K562 (cell line): ENCODE results near the gene INTS1. TPM values are rescaled to one million over a fixed set of nuclear protein-coding genes. Genes with fewer than 3 reads are reported as not detected.

Source experiments
- ATAC-seq: fragments of 200-7000 bp; cut with Tn5 transposase; 3 replicates; pipeline ENCODE4 v1.9.1; 2020; ENCODE audit warnings: moderate library complexity
- BruUV-seq: library from RNA; stranded (reverse); fragments of 400-500 nt; replicated peaks from 2 replicates; lab custom pipeline; 2021; lab: Mats Ljungman, UMichigan
- CTCF ChIA-PET: fragments of 300-600 bp; formaldehyde crosslinking; extraction: SDS; loops from one replicate; lab custom pipeline; 2021; ENCODE audit warnings: low intra/inter-chr PET ratio; lab: Yijun Ruan, JAX
- POLR2A ChIA-PET: fragments of 300-600, 350-650 bp; sonication (Branson Sonifier 250); formaldehyde crosslinking; extraction: SDS; loops from one replicate; lab custom pipeline; 2021; ENCODE audit warnings: antibody characterized with exemption, inconsistent platforms; lab: Yijun Ruan, JAX
- DNase-seq, 4 experiments: peaks; one replicate each; pipeline versions ENCODE4 v3.0.0 to v3.0.0-alpha.2; 2011 to 2018; ENCODE audit warnings: low spot score in 3 of 4, mixed read lengths in 3 of 4; ENCODE audit errors: extremely low read depth in 1 of 4
- FAIRE-seq: peaks from 2 replicates; lab custom pipeline; 2011; peaks lifted over from hg19 to GRCh38; lab: Jason Lieb, UNC
- H2AFZ ChIP-seq: 2 replicates; pipeline ENCODE4 v1.6.0; 2011; ENCODE audit warnings: low read depth, low read length, control low read depth, inconsistent platforms
- H3K27ac ChIP-seq: fragments of 200-600 bp; 3 replicates; pipeline ENCODE4 v1.8.0; 2011; ENCODE audit warnings: low read depth, mild to moderate bottlenecking, control low read depth, inconsistent platforms, low read length, moderate library complexity, mixed read lengths; ENCODE audit errors: extremely low read depth
- H3K27me3 ChIP-seq, 2 experiments: fragments of 300-600 bp in 1 of 2; 2 replicates in 1 of 2; 3 replicates in 1 of 2; pipeline versions ENCODE4 v1.6.0 to v1.8.0; 2011; ENCODE audit warnings: inconsistent platforms in 2 of 2, low read length in 2 of 2, mild to moderate bottlenecking in 1 of 2, mixed read lengths in 1 of 2, moderate library complexity in 1 of 2; ENCODE audit not compliant: control insufficient read depth in 2 of 2, insufficient read depth in 2 of 2
- H3K36me3 ChIP-seq: fragments of 300-600 bp; 3 replicates; pipeline ENCODE4 v1.8.0; 2011; ENCODE audit warnings: mild to moderate bottlenecking, low read length, inconsistent platforms; ENCODE audit not compliant: control insufficient read depth, insufficient read depth
- H3K4me1 ChIP-seq, 2 experiments: fragments of 200-600 bp in 1 of 2; replicated peaks in 1 of 2; 2 replicates in 1 of 2; 3 replicates in 1 of 2; pipeline versions ENCODE4 v1.5.1 to v1.8.0; 2011; ENCODE audit warnings: inconsistent platforms in 2 of 2, low read length in 2 of 2, mild to moderate bottlenecking in 1 of 2, mixed read lengths in 1 of 2, moderate library complexity in 1 of 2; ENCODE audit not compliant: control insufficient read depth in 2 of 2, insufficient read depth in 2 of 2
- H3K4me2 ChIP-seq: 2 replicates; pipeline ENCODE4 v1.6.1; 2011; ENCODE audit warnings: low read length, control low read depth, inconsistent platforms, mixed read lengths; ENCODE audit not compliant: insufficient read depth
- H3K4me3 ChIP-seq: fragments of 200-600 bp; sonication (generic), shearing (Covaris generic); 2 replicates; pipeline ENCODE4 v1.5.1; 2016; ENCODE audit warnings: control low read depth, inconsistent platforms
- H3K79me2 ChIP-seq: fragments of 200-600 bp; 3 replicates; pipeline ENCODE4 v1.8.0; 2011; ENCODE audit warnings: low read length, inconsistent platforms; ENCODE audit not compliant: control insufficient read depth, insufficient read depth
- H3K9ac ChIP-seq, 2 experiments: 2 replicates each; pipeline versions ENCODE4 v1.6.0 to v1.6.1; 2011; ENCODE audit warnings: low read depth in 2 of 2, low read length in 2 of 2, control low read depth in 1 of 2, inconsistent platforms in 1 of 2, mild to moderate bottlenecking in 1 of 2, mixed read lengths in 1 of 2; ENCODE audit not compliant: insufficient read depth in 1 of 2
- H3K9me1 ChIP-seq: one replicate; pipeline ENCODE4 v1.6.0; 2011; ENCODE audit warnings: inconsistent platforms, mild to moderate bottlenecking, low read length, moderate library complexity; ENCODE audit not compliant: control insufficient read depth, insufficient read depth
- H3K9me3 ChIP-seq: replicated peaks from 2 replicates; pipeline ENCODE4 v1.5.1; 2011; ENCODE audit warnings: low read depth, low read length, inconsistent platforms; ENCODE audit not compliant: control insufficient read depth, insufficient read depth
- H4K20me1 ChIP-seq: replicated peaks from 2 replicates; pipeline ENCODE4 v1.6.1; 2011; ENCODE audit warnings: low read length, inconsistent platforms, mixed read lengths; ENCODE audit not compliant: control insufficient read depth, insufficient read depth
- COPS2 ChIP-seq: fragments of 450-650 bp; conservative IDR thresholded peaks from 2 replicates; pipeline ENCODE4 v1.6.1; 2016; ENCODE audit warnings: mild to moderate bottlenecking, moderate library complexity
- IRF2 ChIP-seq: sonication (generic); formaldehyde crosslinking; IDR thresholded peaks from 2 replicates; pipeline ENCODE4 v1.8.1; 2022; ENCODE audit warnings: mild to moderate bottlenecking, missing genetic modification reagents
- MBD2 ChIP-seq: sonication (generic); IDR thresholded peaks from 2 replicates; pipeline ENCODE4 v1.6.1; 2016; ENCODE audit warnings: low read depth, borderline replicate concordance
- NCOA4 ChIP-seq: fragments of 450-650 bp; IDR thresholded peaks from 2 replicates; pipeline ENCODE4 v1.6.1; 2018; ENCODE audit warnings: mild to moderate bottlenecking; ENCODE audit not compliant: partially characterized antibody
- PRPF4 ChIP-seq: fragments of 200-400 bp; formaldehyde crosslinking; IDR thresholded peaks from one replicate; pipeline ENCODE4 v1.6.1; 2017; ENCODE audit warnings: low read length, low read depth, mild to moderate bottlenecking; ENCODE audit not compliant: insufficient read depth, poor library complexity, severe bottlenecking
- RFX5 ChIP-seq: IDR thresholded peaks from 2 replicates; pipeline ENCODE4 v1.6.1; 2011; ENCODE audit warnings: low read depth, mild to moderate bottlenecking, improper control_type of control experiment, low read length
- RNF2 ChIP-seq: sonication (generic); IDR thresholded peaks from 2 replicates; pipeline ENCODE4 v1.6.1; 2016
- SMAD3 ChIP-seq: fragments of 450-650 bp; formaldehyde crosslinking; conservative IDR thresholded peaks from 2 replicates; pipeline ENCODE4 v1.4.0; 2020; ENCODE audit warnings: mild to moderate bottlenecking
- WGBS: fragments of 100-300 bp; shearing (Covaris generic); methylation state at CpG from one replicate; pipeline ENCODE4 v1.1.6; 2016; ENCODE audit warnings: low coverage, mixed read lengths; ENCODE audit not compliant: insufficient coverage; ENCODE audit errors: missing lambda C conversion rate; 5-methylcytosine and 5-hydroxymethylcytosine counted together
- in situ Hi-C: fragments of 300-500 bp; cut with MboI; formaldehyde crosslinking; loops from 4 replicates; pipeline ENCODE4 v1.15.0; 2018; ENCODE audit warnings: inconsistent platforms, mixed read lengths
- intact Hi-C: fragments of 100-400 bp; cut with micrococcal nuclease; formaldehyde crosslinking; loops from 2 replicates; pipeline ENCODE4 v1.14.2; 2022
- polyA plus RNA-seq, 8 experiments: library from polyadenylated mRNA; depleted of rRNA in 4 of 8; stranded (reverse) in 5 of 8; unstranded in 3 of 8; fragments of >200 nt; fragmentation: Nextera tagmentation in 2 of 8; fragmentation: Illumina TruSeq in 1 of 8; extraction: Ambion mirVana in 2 of 8; extraction: Trizol in 1 of 8; gene quantifications; 2 replicates each; pipeline versions ENCODE4 v1.2.1 to v1.2.3, GENCODE V29; 2011 to 2014; ENCODE audit warnings: inconsistent platforms in 1 of 8, missing spikeins in 1 of 8
- total RNA-seq, 7 experiments: library from RNA; depleted of rRNA in 6 of 7; stranded (reverse); fragments of >200 nt in 6 of 7; fragmentation: Illumina TruSeq in 2 of 7; extraction: Trizol in 2 of 7; gene quantifications; 2 replicates each; pipeline versions ENCODE4 v1.2.1 to v1.2.3, GENCODE V29; 2011 to 2021; ENCODE audit warnings: low replicate concordance in 1 of 7
- TF ChIP-seq, protein P1 (sequence below): fragments of 450-650 bp; IDR thresholded peaks from 2 replicates; pipeline ENCODE4 v1.6.1; 2016
- TF ChIP-seq, protein P2 (sequence below), 2 experiments: fragments of 450-650 bp in 1 of 2; IDR thresholded peaks; 2 replicates each; pipeline ENCODE4 v1.6.1; 2011 to 2017; ENCODE audit warnings: low read depth in 2 of 2, antibody characterized with exemption in 1 of 2, borderline replicate concordance in 1 of 2, low read length in 1 of 2, mild to moderate bottlenecking in 1 of 2, mixed read lengths in 1 of 2; ENCODE audit not compliant: control insufficient read depth in 1 of 2
- TF ChIP-seq, protein P3 (sequence below): fragments of 200-800 bp; sonication (Bioruptor generic); IDR thresholded peaks from 2 replicates; pipeline ENCODE4 v1.6.1; 2016; ENCODE audit warnings: missing genetic modification characterization, missing compliant biosample characterization

INTS1 gene
- total and polyA plus RNA-seq, 9 of the 15 experiments (the other 6 are each of a cell fraction or from before 2014, with no cell fraction given), result 0.34 to 119 (median 18.5) TPM

DNA sequence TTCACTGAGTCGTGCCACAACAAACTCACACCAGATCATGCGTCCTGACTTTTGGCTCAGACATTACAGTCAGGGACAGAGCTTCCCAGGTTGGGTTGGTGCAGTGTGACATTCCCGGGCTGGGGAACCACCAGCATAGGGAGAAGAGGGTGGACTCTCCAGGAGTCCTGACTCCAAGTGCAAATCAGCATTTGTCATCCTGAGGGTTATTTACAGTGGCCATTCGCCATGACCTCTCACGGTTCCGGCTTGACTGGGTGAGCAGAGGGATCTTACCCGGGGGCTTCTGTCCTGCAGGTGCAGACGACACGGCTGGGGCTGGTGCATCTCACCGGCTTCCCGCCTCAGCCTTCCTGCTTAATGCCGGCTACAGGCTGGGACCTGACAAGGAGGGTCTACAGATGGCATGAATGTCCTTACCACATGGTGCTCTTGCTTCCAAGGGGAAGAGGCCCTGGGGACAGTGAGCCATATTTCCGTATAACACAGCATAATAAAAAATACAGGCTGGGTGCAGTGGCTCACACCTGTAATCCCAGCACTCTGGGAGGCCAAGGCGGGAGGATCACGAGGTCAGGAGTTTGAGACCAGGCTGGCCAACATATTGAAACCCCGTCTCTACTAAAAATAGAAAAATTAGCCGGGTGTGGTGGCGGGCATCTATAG is 12.5 kb upstream of the INTS1 start:
- intact Hi-C loops, result no loop called here
- DNase-seq (no peak), ATAC-seq (no peak), FAIRE-seq (no peak)
- no peaks in the 10 kb centered on the region for H3K9me1 ChIP-seq
- no TSS peak for BruUV-seq
- ChIA-PET POLR2A (interaction anchor here (0.7 to 0.9 kb wide), 2 partner anchors 27 to 54 kb away, joined by 3 to 4 read pairs; no protein-coding TSS in a partner anchor), CTCF (no interaction called here)
- H3K4me3 ChIP-seq, result no peak overlapping the region
- H3K4me1 ChIP-seq, result peaks cover 8 to 25% of the 10 kb centered on the region in 2 experiments
- no peak overlapping the region for H3K4me2 ChIP-seq
- peaks cover 6% of the 10 kb centered on the region for H3K9me3 ChIP-seq
- H3K9ac ChIP-seq, result no peak overlapping the region
- H3K27ac ChIP-seq, result no peak overlapping the region
- H2AFZ ChIP-seq, result no peak overlapping the region
- no peaks in the 10 kb centered on the region for H4K20me1 ChIP-seq
- in situ Hi-C loops, result no loop called here
- peaks cover 0 to 19% of the 10 kb centered on the region in 2 experiments; a peak in 3 of 5 replicates for H3K27me3 ChIP-seq
- H3K79me2 ChIP-seq, result no peaks in the 10 kb centered on the region
- no peaks in the 10 kb centered on the region for H3K36me3 ChIP-seq
- WGBS, result 11% methylated on average over 17 of the region's 18 CpGs
- TF ChIP-seq SMAD3 (CRISPR knock-in tag), result no peak
- TF ChIP-seq RFX5, result no peak
- TF ChIP-seq, protein P1, sequence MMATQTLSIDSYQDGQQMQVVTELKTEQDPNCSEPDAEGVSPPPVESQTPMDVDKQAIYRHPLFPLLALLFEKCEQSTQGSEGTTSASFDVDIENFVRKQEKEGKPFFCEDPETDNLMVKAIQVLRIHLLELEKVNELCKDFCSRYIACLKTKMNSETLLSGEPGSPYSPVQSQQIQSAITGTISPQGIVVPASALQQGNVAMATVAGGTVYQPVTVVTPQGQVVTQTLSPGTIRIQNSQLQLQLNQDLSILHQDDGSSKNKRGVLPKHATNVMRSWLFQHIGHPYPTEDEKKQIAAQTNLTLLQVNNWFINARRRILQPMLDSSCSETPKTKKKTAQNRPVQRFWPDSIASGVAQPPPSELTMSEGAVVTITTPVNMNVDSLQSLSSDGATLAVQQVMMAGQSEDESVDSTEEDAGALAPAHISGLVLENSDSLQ, result no peak
- TF ChIP-seq, protein P2, sequence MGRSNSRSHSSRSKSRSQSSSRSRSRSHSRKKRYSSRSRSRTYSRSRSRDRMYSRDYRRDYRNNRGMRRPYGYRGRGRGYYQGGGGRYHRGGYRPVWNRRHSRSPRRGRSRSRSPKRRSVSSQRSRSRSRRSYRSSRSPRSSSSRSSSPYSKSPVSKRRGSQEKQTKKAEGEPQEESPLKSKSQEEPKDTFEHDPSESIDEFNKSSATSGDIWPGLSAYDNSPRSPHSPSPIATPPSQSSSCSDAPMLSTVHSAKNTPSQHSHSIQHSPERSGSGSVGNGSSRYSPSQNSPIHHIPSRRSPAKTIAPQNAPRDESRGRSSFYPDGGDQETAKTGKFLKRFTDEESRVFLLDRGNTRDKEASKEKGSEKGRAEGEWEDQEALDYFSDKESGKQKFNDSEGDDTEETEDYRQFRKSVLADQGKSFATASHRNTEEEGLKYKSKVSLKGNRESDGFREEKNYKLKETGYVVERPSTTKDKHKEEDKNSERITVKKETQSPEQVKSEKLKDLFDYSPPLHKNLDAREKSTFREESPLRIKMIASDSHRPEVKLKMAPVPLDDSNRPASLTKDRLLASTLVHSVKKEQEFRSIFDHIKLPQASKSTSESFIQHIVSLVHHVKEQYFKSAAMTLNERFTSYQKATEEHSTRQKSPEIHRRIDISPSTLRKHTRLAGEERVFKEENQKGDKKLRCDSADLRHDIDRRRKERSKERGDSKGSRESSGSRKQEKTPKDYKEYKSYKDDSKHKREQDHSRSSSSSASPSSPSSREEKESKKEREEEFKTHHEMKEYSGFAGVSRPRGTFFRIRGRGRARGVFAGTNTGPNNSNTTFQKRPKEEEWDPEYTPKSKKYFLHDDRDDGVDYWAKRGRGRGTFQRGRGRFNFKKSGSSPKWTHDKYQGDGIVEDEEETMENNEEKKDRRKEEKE (IDR thresholded peaks at IDR 0.05; ENCODE audit: borderline replicate concordance in 1 of 2, control insufficient read depth in 1 of 2, low read depth in 2 of 2, low read length in 1 of 2), result no peak
- no peak for TF ChIP-seq RNF2
- no peak for TF ChIP-seq NCOA4
- TF ChIP-seq PRPF4, result no peak
- no peak for TF ChIP-seq MBD2
- no peak for TF ChIP-seq IRF2 (CRISPR knock-in tag)
- TF ChIP-seq, protein P3, sequence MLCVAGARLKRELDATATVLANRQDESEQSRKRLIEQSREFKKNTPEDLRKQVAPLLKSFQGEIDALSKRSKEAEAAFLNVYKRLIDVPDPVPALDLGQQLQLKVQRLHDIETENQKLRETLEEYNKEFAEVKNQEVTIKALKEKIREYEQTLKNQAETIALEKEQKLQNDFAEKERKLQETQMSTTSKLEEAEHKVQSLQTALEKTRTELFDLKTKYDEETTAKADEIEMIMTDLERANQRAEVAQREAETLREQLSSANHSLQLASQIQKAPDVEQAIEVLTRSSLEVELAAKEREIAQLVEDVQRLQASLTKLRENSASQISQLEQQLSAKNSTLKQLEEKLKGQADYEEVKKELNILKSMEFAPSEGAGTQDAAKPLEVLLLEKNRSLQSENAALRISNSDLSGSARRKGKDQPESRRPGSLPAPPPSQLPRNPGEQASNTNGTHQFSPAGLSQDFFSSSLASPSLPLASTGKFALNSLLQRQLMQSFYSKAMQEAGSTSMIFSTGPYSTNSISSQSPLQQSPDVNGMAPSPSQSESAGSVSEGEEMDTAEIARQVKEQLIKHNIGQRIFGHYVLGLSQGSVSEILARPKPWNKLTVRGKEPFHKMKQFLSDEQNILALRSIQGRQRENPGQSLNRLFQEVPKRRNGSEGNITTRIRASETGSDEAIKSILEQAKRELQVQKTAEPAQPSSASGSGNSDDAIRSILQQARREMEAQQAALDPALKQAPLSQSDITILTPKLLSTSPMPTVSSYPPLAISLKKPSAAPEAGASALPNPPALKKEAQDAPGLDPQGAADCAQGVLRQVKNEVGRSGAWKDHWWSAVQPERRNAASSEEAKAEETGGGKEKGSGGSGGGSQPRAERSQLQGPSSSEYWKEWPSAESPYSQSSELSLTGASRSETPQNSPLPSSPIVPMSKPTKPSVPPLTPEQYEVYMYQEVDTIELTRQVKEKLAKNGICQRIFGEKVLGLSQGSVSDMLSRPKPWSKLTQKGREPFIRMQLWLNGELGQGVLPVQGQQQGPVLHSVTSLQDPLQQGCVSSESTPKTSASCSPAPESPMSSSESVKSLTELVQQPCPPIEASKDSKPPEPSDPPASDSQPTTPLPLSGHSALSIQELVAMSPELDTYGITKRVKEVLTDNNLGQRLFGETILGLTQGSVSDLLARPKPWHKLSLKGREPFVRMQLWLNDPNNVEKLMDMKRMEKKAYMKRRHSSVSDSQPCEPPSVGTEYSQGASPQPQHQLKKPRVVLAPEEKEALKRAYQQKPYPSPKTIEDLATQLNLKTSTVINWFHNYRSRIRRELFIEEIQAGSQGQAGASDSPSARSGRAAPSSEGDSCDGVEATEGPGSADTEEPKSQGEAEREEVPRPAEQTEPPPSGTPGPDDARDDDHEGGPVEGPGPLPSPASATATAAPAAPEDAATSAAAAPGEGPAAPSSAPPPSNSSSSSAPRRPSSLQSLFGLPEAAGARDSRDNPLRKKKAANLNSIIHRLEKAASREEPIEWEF, result no peak
- TF ChIP-seq COPS2, result no peak
